PFSK-1 (cell line): Measurements from ENCODE around the gene PTPRM.

Source experiments
- FOXP2 ChIP-seq: optimal IDR thresholded peaks from 2 replicates; pipeline ENCODE3; 2011; ENCODE audit warnings: borderline replicate concordance, control low read depth, inconsistent platforms; ENCODE audit not compliant: insufficient read depth; ENCODE audit errors: extremely low read length, extremely low read depth
- POLR2AphosphoS5 ChIP-seq: IDR thresholded peaks from 2 replicates; pipeline ENCODE4 v1.6.1; 2012; ENCODE audit warnings: low read depth, mild to moderate bottlenecking, control low read depth, low read length, moderate library complexity
- REST ChIP-seq, 2 experiments: IDR thresholded peaks; 2 replicates each; pipeline versions ENCODE4 v1.6.1 to v1.8.0; 2011 to 2012; ENCODE audit warnings: low read depth in 2 of 2, low read length in 2 of 2, control low read depth in 1 of 2, inconsistent platforms in 1 of 2, mild to moderate bottlenecking in 1 of 2, moderate library complexity in 1 of 2; ENCODE audit not compliant: insufficient read depth in 1 of 2
- SIN3A ChIP-seq: IDR thresholded peaks from 2 replicates; pipeline ENCODE4 v1.6.1; 2012; ENCODE audit warnings: mild to moderate bottlenecking, low read length, moderate library complexity, borderline replicate concordance; ENCODE audit not compliant: insufficient read depth
- TAF1 ChIP-seq: IDR thresholded peaks from 2 replicates; pipeline ENCODE4 v1.6.1; 2012; ENCODE audit warnings: low read length, control low read depth, borderline replicate concordance; ENCODE audit not compliant: insufficient read depth

DNA sequence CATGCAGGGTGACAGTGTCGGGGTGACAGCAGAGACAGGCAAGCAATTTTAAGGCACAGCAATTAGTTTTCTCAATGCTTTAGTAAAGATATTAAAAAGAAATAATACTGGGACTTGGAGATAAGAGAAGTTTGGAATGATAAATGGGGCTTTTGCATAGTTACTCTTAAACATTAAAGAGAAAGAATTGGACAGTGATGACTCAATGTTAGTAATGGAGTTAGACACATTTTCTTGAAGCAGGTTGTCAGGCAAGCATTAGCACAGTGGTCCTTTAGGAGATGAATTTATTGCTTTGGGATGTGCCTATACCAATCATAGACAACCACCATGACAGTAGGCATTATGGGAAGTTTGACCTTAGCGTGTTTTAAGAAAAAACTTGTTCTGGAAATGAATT is 813.8 kb downstream of the PTPRM start:
- TF ChIP-seq POLR2AphosphoS5, result no peak
- no peak for TF ChIP-seq SIN3A
- no peak for TF ChIP-seq REST (IDR thresholded peaks at IDR 0.05; ENCODE audit: insufficient read depth in 1 of 2, low read depth in 2 of 2, low read length in 2 of 2)
- TF ChIP-seq TAF1, result no peak
- TF ChIP-seq FOXP2, result no peak
